ENCODE measurements around the gene CCDC152.

CCDC152 gene

GRCh38 chr5:42781584-42781983 lies 25.0 kb downstream of the CCDC152 start:
- DNase-seq (ENCODE audit: low read depth), result no peak

GRCh38 chr5:42784132-42784531 lies 27.5 kb downstream of the CCDC152 start:
- DNase-seq (ENCODE audit: low read depth), result no peak

- no peak for DNase-seq (ENCODE audit: low read depth)
Measured at GRCh38 chr5:42785756-42786155, 29.1 kb downstream of the CCDC152 start.

- DNase-seq (ENCODE audit: low read depth), result no peak
Measured at GRCh38 chr5:42787073-42787472, 30.5 kb downstream of the CCDC152 start.

- no peak for DNase-seq (ENCODE audit: low read depth)
Measured at GRCh38 chr5:42787845-42788244, 31.2 kb downstream of the CCDC152 start.

GRCh38 chr5:42791151-42791550 lies 34.5 kb downstream of the CCDC152 start:
- no peak for DNase-seq (ENCODE audit: low read depth)

GRCh38 chr5:42798284-42799240 lies 41.9 kb downstream of the CCDC152 start:
- DNase-seq (ENCODE audit: low read depth), result no peak

- DNase-seq (ENCODE audit: low read depth), result no peak
Measured at GRCh38 chr5:42799241-42799608, 42.6 kb downstream of the CCDC152 start.

- DNase-seq (ENCODE audit: low read depth), result no peak
Measured at GRCh38 chr5:42799668-42800114, 43.1 kb downstream of the CCDC152 start.

- no peak for DNase-seq (ENCODE audit: low read depth)
Measured at GRCh38 chr5:42800748-42801330, 44.2 kb downstream of the CCDC152 start.

- no peak for DNase-seq (ENCODE audit: low read depth)
Measured at GRCh38 chr5:42801516-42802166, 45.0 kb downstream of the CCDC152 start.

GRCh38 chr5:42804717-42805339 lies 48.2 kb downstream of the CCDC152 start:
- no peak for DNase-seq (ENCODE audit: low read depth)

- no peak for DNase-seq (ENCODE audit: low read depth)
Measured at GRCh38 chr5:42806004-42806700, 49.5 kb downstream of the CCDC152 start.

- no peak for DNase-seq (ENCODE audit: low read depth)
Measured at GRCh38 chr5:42806701-42807262, 50.2 kb downstream of the CCDC152 start.

GRCh38 chr5:42807722-42808447 lies 51.3 kb downstream of the CCDC152 start:
- no peak for DNase-seq (ENCODE audit: low read depth)

- DNase-seq (ENCODE audit: low read depth), result no peak
Measured at GRCh38 chr5:42808888-42809611, 52.4 kb downstream of the CCDC152 start.

- no peak for DNase-seq (ENCODE audit: low read depth)
Measured at GRCh38 chr5:42810834-42811590, 54.4 kb downstream of the CCDC152 start.

GRCh38 chr5:42811591-42812446 lies 55.2 kb downstream of the CCDC152 start, which contains the start of gene SELENOP:
SELENOP (minus strand) TSS chr5:42811892; CDS start chr5:42808353, 3,539 bp downstream.
- no peak for DNase-seq (ENCODE audit: low read depth)

All from activated gamma-delta T cell treated with anti-CD3 and anti-CD28 coated beads, Interleukin-2, amount 50 U/mL, for 16 hours (primary cell).